HG03025 (cell line): ENCODE results near the gene FLT1.

Experiments used
- ATAC-seq: cut with Tn5 transposase; IDR thresholded peaks from one replicate; pipeline ENCODE4 v1.9.1; 2021; ENCODE audit warnings: mild to moderate bottlenecking, moderate library complexity; ENCODE audit not compliant: unreplicated experiment, low FRiP score

Gene FLT1

GRCh38 chr13:28396053-28396452 is 98.9 kb downstream of the FLT1 start:
- ATAC-seq = no peak

- ATAC-seq = no peak
Measured at GRCh38 chr13:28394422-28394821, 100.5 kb downstream of the FLT1 start.

- ATAC-seq = no peak
Measured at GRCh38 chr13:28392896-28393505, 101.9 kb downstream of the FLT1 start.

- ATAC-seq = no peak
Measured at GRCh38 chr13:28392428-28392827, 102.5 kb downstream of the FLT1 start.

- no peak for ATAC-seq
Measured at GRCh38 chr13:28387740-28388501, 107.0 kb downstream of the FLT1 start.

DNA sequence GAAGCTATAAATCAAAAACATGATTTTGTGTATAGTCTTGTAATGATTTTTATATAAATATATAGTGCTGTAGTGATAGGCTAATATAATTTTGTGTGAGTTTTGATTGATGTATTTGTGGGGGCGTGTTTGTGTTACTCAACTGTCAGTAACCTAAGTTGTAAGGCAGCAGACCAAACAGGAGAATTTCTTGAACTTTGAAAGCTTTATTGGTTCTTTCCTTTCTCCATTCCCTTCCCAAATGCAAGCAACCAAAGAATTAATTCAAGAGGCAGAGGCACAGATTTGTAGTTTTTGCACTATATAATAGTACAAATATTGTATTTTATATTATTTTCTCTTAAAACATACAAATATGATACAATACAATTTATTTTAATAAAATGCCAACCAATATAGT is 109.6 kb downstream of the FLT1 start:
- ATAC-seq = no peak

DNA sequence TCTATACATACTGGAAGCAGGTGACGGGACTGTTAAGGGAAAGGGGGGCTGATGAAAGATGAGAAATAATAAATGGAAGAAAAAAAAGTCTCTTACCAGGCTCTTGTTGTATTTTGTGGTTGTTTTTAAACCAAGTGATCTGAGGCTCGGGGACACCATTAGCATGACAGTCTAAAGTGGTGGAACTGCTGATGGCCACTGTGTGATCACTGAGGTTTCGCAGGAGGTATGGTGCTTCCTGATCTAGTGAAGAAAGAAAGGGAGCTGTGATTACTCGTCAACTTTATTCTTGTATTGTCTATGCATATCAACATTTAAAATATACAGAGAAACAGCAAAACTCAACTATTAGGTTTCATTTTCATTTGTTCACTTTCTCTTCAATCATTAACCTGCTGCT is 110.1 kb downstream of the FLT1 start:
- ATAC-seq = no peak

GRCh38 chr13:28380319-28380718 is 114.6 kb downstream of the FLT1 start:
- no peak for ATAC-seq

- ATAC-seq = no peak
Measured at GRCh38 chr13:28379371-28380083, 115.4 kb downstream of the FLT1 start.

DNA sequence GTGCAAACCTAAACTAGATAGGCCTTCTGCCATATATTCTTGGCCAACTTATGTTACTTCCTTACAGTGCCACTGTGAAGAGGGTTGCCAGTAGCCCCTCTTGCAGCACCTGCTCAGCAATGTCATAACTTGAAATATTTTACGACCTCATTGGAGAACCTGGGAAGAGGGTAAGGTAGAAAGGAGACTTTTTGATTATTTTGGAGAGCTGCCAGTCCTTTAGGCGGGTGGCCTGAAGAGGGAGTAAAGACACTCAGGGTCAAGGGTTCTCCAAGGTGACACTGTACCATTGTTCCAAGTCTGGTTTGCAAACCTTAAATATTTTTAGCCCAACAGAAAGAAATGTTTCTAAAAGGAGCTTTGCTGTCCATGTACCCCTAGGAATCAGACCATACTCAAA is 118.3 kb downstream of the FLT1 start:
- no peak for ATAC-seq

GRCh38 chr13:28375250-28375930 is 119.5 kb downstream of the FLT1 start:
- ATAC-seq = no peak

GRCh38 chr13:28373810-28374209 is 121.1 kb downstream of the FLT1 start:
- ATAC-seq = no peak

- ATAC-seq = no peak
Measured at GRCh38 chr13:28370448-28370847, 124.5 kb downstream of the FLT1 start.

DNA sequence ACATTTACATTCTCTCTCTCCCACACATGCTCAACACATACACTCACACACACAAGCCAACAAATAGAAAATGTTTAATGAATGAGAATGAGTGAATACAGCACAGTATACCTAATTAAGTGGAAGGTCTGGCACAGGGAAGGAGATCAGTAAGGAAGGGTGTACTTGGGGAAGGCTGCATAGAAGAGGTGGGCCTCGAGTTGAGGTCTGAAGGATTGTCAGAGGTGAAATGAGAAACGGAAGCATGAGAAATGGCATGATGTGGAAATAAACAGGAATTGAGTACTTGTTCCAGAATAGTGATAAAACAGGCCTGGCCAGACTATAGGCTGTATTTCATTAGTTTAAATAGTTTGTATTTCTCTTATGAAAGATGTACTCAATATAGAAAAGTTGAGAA is 136.2 kb downstream of the FLT1 start:
- ATAC-seq = no peak

DNA sequence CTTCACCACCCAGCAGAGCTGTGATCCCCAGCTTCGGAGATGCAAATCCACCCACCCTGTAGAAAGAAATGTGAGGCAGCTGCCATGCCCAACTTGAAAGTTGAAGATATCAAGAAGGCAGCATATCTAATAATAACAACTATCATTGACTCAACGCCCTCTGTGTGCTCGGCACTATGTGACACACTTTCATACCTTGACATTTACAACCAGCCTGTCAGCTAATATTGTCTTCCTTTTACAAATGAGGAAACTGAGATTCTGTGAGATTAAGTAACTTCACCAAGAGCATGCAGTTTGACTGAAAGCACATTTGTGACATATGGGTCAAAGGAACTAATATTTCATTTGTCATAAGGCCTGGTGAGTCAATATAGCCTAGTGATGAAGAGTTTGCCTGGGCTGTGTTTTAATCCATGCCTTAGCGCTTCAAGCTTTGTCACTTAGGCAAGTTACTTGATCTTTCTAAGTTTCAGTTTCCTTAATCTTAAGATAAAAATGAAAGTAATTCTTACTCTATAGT is 137.0 kb downstream of the FLT1 start:
- no peak for ATAC-seq

- no peak for ATAC-seq
Measured at GRCh38 chr13:28357247-28357825, 137.6 kb downstream of the FLT1 start.

DNA sequence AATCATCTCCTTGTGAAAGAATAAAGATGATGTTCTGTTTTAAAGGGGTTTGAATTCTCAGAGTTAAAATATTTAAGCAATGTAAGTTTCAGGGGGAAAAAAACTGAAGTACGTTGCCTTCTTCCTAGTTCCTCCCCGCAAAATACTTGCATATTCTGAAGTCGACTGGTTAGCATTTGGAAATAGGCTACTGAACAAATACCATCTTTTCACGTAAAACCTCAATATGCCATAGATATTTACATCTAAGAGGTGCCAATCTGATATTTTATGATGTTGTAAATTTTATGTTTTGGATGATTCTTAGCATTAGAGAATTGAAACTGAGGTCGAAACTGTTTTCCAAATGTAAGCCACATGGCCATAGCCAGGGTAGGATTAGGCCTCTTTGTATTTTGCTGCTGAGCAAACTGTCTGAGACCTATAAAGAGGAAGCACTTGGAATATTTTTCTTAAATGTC is 138.3 kb downstream of the FLT1 start:
- no peak for ATAC-seq

GRCh38 chr13:28355822-28356371 is 139.0 kb downstream of the FLT1 start:
- ATAC-seq = no peak

- no peak for ATAC-seq
Measured at GRCh38 chr13:28355046-28355821, 139.7 kb downstream of the FLT1 start.
